ENCODE data around the gene ADAM33.
A peak's percentile ranks its signal among the peaks of the same experiment; 100 is the strongest.

The ADAM33 gene

GRCh38 chr20:3680701-3681351, 984 bp downstream of the ADAM33 start:
- no peak overlapping the region for H3K4me3 Mint-ChIP-seq
- H3K36me3 Mint-ChIP-seq: no peaks in the 10 kb centered on the region
- H3K27ac Mint-ChIP-seq: no peak overlapping the region
- H3K9me3 Mint-ChIP-seq: no peaks in the 10 kb centered on the region
- peaks cover 22% of the 10 kb centered on the region for H3K27me3 Mint-ChIP-seq
- no peaks in the 10 kb centered on the region for H3K4me1 Mint-ChIP-seq

GRCh38 chr20:3679749-3680700, 1.8 kb downstream of the ADAM33 start:
- H3K27ac Mint-ChIP-seq: no peak overlapping the region
- H3K4me1 Mint-ChIP-seq: no peaks in the 10 kb centered on the region
- H3K36me3 Mint-ChIP-seq: no peaks in the 10 kb centered on the region
- peaks cover 25% of the 10 kb centered on the region for H3K27me3 Mint-ChIP-seq
- H3K9me3 Mint-ChIP-seq: no peaks in the 10 kb centered on the region
- no peak overlapping the region for H3K4me3 Mint-ChIP-seq

GRCh38 chr20:3678856-3679720, 2.7 kb downstream of the ADAM33 start:
- Mint-ChIP-seq H3K9me3 (no peaks in the 10 kb centered on the region), H3K4me1 (no peaks in the 10 kb centered on the region), H3K27me3 (peaks cover 34% of the 10 kb centered on the region), H3K36me3 (no peaks in the 10 kb centered on the region), H3K27ac (no peak overlapping the region), H3K4me3 (no peak overlapping the region)

- Mint-ChIP-seq H3K27me3 (peaks cover 30% of the 10 kb centered on the region), H3K4me3 (no peak overlapping the region), H3K36me3 (no peaks in the 10 kb centered on the region), H3K4me1 (no peaks in the 10 kb centered on the region), H3K9me3 (no peaks in the 10 kb centered on the region), H3K27ac (peak overlapping the region; percentile 55)
Observed at GRCh38 chr20:3678198-3678597, 3.6 kb downstream of the ADAM33 start.

GRCh38 chr20:3677733-3678132, 4.1 kb downstream of the ADAM33 start:
- Mint-ChIP-seq H3K9me3 (no peaks in the 10 kb centered on the region), H3K4me3 (no peak overlapping the region), H3K27me3 (peaks cover 33% of the 10 kb centered on the region), H3K36me3 (no peaks in the 10 kb centered on the region), H3K4me1 (no peaks in the 10 kb centered on the region), H3K27ac (no peak overlapping the region)

- Mint-ChIP-seq H3K27me3 (peaks cover 31% of the 10 kb centered on the region), H3K9me3 (no peaks in the 10 kb centered on the region), H3K4me1 (no peaks in the 10 kb centered on the region), H3K36me3 (no peaks in the 10 kb centered on the region), H3K4me3 (no peak overlapping the region), H3K27ac (no peak overlapping the region)
Observed at GRCh38 chr20:3674995-3675900, 6.6 kb downstream of the ADAM33 start.

GRCh38 chr20:3674447-3674846, 7.4 kb downstream of the ADAM33 start:
- no peaks in the 10 kb centered on the region for H3K9me3 Mint-ChIP-seq
- peaks cover 29% of the 10 kb centered on the region for H3K27me3 Mint-ChIP-seq
- no peaks in the 10 kb centered on the region for H3K36me3 Mint-ChIP-seq
- H3K4me3 Mint-ChIP-seq: no peak overlapping the region
- no peak overlapping the region for H3K27ac Mint-ChIP-seq
- no peaks in the 10 kb centered on the region for H3K4me1 Mint-ChIP-seq

- H3K27ac Mint-ChIP-seq: no peak overlapping the region
- H3K36me3 Mint-ChIP-seq: no peaks in the 10 kb centered on the region
- no peaks in the 10 kb centered on the region for H3K4me1 Mint-ChIP-seq
- no peaks in the 10 kb centered on the region for H3K9me3 Mint-ChIP-seq
- peaks cover 27% of the 10 kb centered on the region for H3K27me3 Mint-ChIP-seq
- H3K4me3 Mint-ChIP-seq: no peak overlapping the region
Observed at GRCh38 chr20:3673221-3674070, 8.4 kb downstream of the ADAM33 start.

GRCh38 chr20:3672547-3673171, 9.2 kb downstream of the ADAM33 start:
- H3K27me3 Mint-ChIP-seq: peaks cover 27% of the 10 kb centered on the region
- no peaks in the 10 kb centered on the region for H3K36me3 Mint-ChIP-seq
- H3K9me3 Mint-ChIP-seq: no peaks in the 10 kb centered on the region
- no peak overlapping the region for H3K4me3 Mint-ChIP-seq
- no peak overlapping the region for H3K27ac Mint-ChIP-seq
- no peaks in the 10 kb centered on the region for H3K4me1 Mint-ChIP-seq

- peaks cover 27% of the 10 kb centered on the region for H3K27me3 Mint-ChIP-seq
- H3K4me3 Mint-ChIP-seq: no peak overlapping the region
- no peak overlapping the region for H3K27ac Mint-ChIP-seq
- no peaks in the 10 kb centered on the region for H3K36me3 Mint-ChIP-seq
- no peaks in the 10 kb centered on the region for H3K9me3 Mint-ChIP-seq
- H3K4me1 Mint-ChIP-seq: peaks cover 4% of the 10 kb centered on the region
Observed at GRCh38 chr20:3671986-3672546, 9.7 kb downstream of the ADAM33 start.

- Mint-ChIP-seq H3K9me3 (no peaks in the 10 kb centered on the region), H3K4me3 (no peak overlapping the region), H3K36me3 (no peaks in the 10 kb centered on the region), H3K4me1 (peaks cover 11% of the 10 kb centered on the region), H3K27me3 (peaks cover 24% of the 10 kb centered on the region), H3K27ac (no peak overlapping the region)
Observed at GRCh38 chr20:3670945-3671344, 10.9 kb downstream of the ADAM33 start.

- no peak overlapping the region for H3K27ac Mint-ChIP-seq
- H3K36me3 Mint-ChIP-seq: no peaks in the 10 kb centered on the region
- H3K4me3 Mint-ChIP-seq: no peak overlapping the region
- H3K27me3 Mint-ChIP-seq: peaks cover 24% of the 10 kb centered on the region
- no peaks in the 10 kb centered on the region for H3K9me3 Mint-ChIP-seq
- H3K4me1 Mint-ChIP-seq: peaks cover 15% of the 10 kb centered on the region
Observed at GRCh38 chr20:3670511-3670910, 11.3 kb downstream of the ADAM33 start.

GRCh38 chr20:3669710-3670367, 12.0 kb downstream of the ADAM33 start:
- no peak overlapping the region for H3K27ac Mint-ChIP-seq
- peaks cover 15% of the 10 kb centered on the region for H3K4me1 Mint-ChIP-seq
- no peaks in the 10 kb centered on the region for H3K9me3 Mint-ChIP-seq
- H3K4me3 Mint-ChIP-seq: no peak overlapping the region
- H3K36me3 Mint-ChIP-seq: no peaks in the 10 kb centered on the region
- H3K27me3 Mint-ChIP-seq: peaks cover 17% of the 10 kb centered on the region
